ENCODE results near the gene PHLPP1.
A peak's percentile ranks its signal among the peaks of the same experiment; 100 is the strongest.

Gene PHLPP1

DNA sequence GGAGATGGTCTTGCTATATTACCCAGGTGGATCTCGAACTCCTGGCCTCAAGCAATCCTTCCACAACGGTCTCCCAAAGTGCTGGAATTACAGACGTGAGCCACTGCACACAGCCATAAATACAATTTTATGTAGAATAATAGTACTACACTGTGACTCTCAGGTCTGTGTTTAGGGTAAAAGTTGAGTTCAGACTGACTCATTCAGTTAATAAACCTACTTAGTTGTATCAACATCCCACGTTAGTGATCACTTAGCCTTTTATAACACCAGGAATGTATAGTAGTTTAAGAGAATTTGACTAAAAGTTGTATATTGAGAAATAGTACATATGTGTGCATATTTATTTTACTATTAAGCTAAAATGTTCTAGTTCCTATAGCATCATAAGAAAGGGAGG is 237.5 kb downstream of the PHLPP1 start:
- DNase-seq, result no peak

DNA sequence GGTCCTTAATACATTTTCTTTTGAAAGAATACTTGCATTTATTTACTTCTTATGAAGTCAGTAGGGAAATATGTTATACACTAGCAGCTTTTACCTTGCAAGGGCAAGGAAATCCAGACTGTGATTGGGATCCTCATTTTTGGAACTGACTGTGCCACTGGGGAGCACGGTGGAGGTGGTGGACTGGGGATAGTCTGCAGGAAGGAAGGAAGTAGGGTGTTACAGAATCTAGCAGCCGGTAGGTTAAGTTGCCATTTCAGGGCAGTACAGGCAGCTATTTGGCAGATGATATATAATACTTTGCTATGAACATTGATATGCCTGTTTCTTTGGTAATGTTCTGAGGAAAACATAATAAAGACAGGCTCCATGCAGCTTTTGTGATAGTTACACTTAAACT is 238.3 kb downstream of the PHLPP1 start:
- no peak for DNase-seq

- no peak for DNase-seq
These were observed 239.0 kb downstream of the PHLPP1 start for GRCh38 chr18:62954366-62954765.

DNA sequence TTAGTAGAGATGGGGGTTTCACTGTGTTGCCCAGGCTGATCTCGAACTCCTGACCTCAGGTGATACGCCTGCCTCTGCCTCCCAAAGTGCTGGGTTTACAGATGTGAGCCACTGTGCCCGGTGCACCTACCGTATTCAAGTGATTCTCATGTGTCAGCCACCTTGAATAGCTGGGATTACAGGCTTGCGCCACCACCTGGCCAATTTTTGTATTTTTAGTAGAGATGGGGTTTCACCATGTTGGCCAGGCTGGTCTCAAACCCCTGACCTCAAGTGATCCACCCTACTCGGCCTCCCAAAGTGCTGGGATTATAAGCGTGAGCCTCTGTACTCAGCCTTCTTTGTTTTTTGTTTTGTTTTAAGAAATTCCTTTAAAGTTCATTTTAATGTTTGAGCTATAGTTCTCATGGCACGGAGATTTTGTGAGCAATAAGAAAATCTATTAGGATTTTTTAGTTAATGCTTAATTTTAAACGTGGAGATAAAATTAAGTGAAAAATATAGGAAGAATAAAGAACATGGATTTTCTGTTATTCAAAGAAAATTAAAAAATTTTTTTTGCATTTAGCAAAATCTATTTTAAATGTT is 242.6 kb downstream of the PHLPP1 start:
- peak; percentile 45 for DNase-seq

DNA sequence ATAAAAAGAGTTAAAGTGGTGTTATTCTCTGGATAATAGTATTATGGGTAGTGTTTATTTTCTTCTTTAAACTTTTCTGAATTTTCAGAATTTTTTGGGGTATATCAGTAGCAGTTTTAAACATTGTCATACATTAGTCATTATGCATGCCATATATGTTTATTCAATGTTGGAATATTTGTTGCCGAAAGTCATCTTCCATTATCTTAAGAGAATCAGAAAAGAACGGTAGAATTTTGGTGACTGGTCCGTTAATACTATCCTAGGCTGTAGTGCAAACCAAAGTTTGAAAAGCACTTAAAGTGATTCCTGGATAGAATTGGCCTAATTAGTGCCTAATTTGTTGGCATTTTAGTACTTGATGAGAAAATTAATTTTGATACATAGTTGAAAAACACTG is 244.1 kb downstream of the PHLPP1 start:
- no peak for DNase-seq

- DNase-seq, result no peak
These were observed 248.2 kb downstream of the PHLPP1 start for GRCh38 chr18:62963507-62963906.

DNA sequence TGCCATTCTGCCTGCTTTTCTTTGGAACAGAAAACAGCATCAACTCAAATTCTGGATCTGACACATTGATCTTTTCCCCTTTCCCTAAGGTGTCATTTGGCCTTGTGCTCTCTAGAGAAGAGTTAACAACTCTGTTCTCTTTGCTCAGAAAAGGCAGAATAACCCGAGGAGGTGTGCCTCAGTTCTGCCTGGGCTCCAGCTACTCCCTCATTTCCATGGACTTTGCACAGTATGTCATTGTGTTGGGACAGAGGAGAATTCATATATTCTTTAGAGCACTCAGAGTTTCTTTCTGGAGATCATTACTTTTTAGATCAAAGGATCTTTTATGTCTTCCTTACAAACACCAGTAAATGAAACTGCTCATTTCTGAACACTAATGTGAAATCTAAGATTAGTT is 249.1 kb downstream of the PHLPP1 start:
- DNase-seq, result no peak

GRCh38 chr18:62967089-62967488 is 251.7 kb downstream of the PHLPP1 start:
- no peak for DNase-seq

GRCh38 chr18:62973689-62974088 is 258.3 kb downstream of the PHLPP1 start:
- no peak for DNase-seq

- DNase-seq, result no peak
These were observed 259.0 kb downstream of the PHLPP1 start for GRCh38 chr18:62974388-62974787.

GRCh38 chr18:62974928-62975675 is 259.8 kb downstream of the PHLPP1 start:
- DNase-seq, result no peak

- no peak for DNase-seq
These were observed 260.4 kb downstream of the PHLPP1 start for GRCh38 chr18:62975785-62976184.

GRCh38 chr18:62976227-62976626 is 260.9 kb downstream of the PHLPP1 start:
- DNase-seq, result no peak

DNA sequence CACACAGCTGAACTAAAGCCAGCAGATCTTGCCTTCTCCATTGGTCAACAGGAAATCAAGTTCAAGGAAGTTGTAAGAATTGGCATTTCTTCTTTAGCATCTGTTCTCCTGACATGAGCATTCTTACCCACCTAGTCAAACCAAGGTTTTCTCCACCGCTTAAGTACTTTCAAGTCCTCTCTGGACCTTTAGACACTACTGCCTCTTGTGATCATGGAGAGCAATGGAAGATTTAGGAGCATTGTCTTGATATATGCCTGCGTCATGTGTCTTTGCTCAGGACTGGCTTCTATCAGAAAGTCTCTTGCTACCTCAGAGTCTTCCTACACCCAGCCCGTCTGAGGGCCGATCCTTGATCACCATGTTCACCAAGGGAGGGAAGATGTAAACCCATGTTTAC is 262.2 kb downstream of the PHLPP1 start:
- DNase-seq, result no peak

DNA sequence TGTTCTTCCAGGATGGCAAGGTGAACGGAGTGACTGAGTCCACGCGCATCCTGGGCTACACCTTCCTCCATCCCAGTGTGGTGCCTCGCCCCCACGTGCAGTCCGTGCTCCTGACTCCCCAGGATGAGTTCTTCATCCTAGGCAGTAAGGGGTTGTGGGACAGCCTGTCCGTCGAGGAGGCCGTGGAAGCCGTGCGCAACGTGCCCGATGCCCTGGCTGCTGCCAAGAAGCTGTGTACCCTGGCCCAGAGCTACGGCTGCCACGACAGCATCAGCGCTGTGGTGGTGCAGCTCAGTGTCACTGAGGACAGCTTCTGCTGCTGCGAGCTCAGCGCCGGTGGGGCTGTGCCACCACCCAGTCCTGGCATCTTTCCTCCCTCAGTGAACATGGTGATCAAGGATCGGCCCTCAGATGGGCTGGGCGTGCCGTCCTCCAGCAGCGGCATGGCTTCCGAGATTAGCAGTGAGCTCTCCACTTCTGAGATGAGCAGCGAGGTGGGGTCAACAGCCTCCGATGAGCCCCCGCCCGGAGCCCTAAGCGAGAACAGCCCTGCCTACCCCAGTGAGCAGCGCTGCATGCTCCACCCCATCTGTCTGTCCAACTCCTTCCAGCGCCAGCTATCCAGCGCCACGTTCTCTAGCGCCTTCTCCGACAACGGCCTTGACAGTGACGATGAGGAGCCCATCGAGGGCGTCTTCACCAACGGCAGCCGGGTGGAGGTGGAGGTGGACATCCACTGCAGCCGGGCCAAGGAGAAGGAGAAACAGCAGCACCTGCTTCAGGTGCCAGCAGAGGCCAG is 263.1 kb downstream of the PHLPP1 start:
- no peak for DNase-seq

DNA sequence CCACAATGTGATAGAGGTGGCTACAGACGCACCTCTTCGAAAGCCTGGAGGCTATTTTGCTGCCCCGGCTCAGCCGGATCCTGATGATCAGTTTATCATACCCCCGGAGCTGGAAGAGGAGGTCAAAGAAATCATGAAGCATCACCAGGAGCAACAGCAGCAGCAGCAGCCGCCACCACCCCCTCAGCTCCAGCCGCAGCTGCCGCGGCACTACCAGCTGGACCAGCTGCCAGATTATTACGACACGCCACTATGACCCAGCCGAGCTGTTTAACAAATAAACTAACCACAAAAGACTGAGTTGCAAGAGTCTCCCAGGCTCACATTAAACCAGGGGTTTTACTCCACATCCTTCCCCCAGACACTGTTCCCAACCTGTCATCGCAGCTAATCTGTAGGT is 263.8 kb downstream of the PHLPP1 start:
- DNase-seq, result no peak

GRCh38 chr18:62979900-62980299 is 264.6 kb downstream of the PHLPP1 start:
- DNase-seq, result no peak

DNA sequence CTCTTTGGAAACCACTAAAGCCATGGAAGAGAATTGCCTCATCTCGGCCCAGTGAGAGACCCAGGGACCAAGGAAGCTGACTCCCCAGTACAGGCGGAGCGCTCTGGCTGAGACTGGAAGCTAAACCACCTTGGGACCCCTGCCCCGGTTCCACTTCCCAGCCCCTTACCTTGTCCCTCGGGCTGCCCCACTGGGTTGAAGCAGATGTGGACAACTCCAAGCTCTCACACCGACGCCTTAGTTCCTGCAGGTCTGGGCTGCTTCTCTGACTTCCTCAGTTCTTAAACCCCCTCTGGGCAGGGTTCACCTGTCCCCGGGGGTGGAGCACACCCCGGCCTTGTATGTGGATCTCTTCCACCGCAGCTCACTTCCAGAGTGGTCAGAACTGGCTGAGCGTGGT is 266.2 kb downstream of the PHLPP1 start:
- DNase-seq, result no peak

- peak; percentile 41 for DNase-seq
These were observed 267.4 kb downstream of the PHLPP1 start for GRCh38 chr18:62982600-62983251.

GRCh38 chr18:62984656-62985315 is 269.4 kb downstream of the PHLPP1 start:
- no peak for DNase-seq

- DNase-seq, result no peak
These were observed 271.1 kb downstream of the PHLPP1 start for GRCh38 chr18:62986490-62986889.

- no peak for DNase-seq
These were observed 271.9 kb downstream of the PHLPP1 start for GRCh38 chr18:62987055-62987830.
